ENCODE results near the gene PANX2.
A peak's percentile ranks its signal among the peaks of the same experiment; 100 is the strongest.

Gene PANX2

GRCh38 chr22:50206599-50206998, 36.1 kb downstream of the PANX2 start:
- peaks cover 15% of the 10 kb centered on the region for H3K79me2 ChIP-seq (ENCODE audit: low read length)
- no peaks in the 10 kb centered on the region for H3K9me2 ChIP-seq (replicated peaks; ENCODE audit: insufficient read depth, low read length)
- H4K20me1 ChIP-seq (ENCODE audit: insufficient read depth, low read length), result no peaks in the 10 kb centered on the region
- H2AFZ ChIP-seq (ENCODE audit: low read length), result no peak overlapping the region
- H3K36me3 ChIP-seq (replicated peaks; ENCODE audit: insufficient read depth, low read length), result no peaks in the 10 kb centered on the region
- H3K4me1 ChIP-seq (ENCODE audit: low read length), result peaks cover 7% of the 10 kb centered on the region; the same call in 1 of the 2 replicates
- TF ChIP-seq EZH2phosphoT487 (IDR thresholded peaks at IDR 0.05; ENCODE audit: low read length) (no peak), EZH2 (optimal IDR thresholded peaks at IDR 0.05; ENCODE audit: low read depth, low read length) (no peak)
- TF ChIP-seq, protein P1, sequence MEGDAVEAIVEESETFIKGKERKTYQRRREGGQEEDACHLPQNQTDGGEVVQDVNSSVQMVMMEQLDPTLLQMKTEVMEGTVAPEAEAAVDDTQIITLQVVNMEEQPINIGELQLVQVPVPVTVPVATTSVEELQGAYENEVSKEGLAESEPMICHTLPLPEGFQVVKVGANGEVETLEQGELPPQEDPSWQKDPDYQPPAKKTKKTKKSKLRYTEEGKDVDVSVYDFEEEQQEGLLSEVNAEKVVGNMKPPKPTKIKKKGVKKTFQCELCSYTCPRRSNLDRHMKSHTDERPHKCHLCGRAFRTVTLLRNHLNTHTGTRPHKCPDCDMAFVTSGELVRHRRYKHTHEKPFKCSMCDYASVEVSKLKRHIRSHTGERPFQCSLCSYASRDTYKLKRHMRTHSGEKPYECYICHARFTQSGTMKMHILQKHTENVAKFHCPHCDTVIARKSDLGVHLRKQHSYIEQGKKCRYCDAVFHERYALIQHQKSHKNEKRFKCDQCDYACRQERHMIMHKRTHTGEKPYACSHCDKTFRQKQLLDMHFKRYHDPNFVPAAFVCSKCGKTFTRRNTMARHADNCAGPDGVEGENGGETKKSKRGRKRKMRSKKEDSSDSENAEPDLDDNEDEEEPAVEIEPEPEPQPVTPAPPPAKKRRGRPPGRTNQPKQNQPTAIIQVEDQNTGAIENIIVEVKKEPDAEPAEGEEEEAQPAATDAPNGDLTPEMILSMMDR (IDR thresholded peaks at IDR 0.05; ENCODE audit: low read length), result peak; percentile 17; the same call in 1 of the 2 replicates
- no peak for DNase-seq
- no peaks in the 10 kb centered on the region for H3F3A ChIP-seq (ENCODE audit: insufficient read depth, low read length)
- H3K9ac ChIP-seq (ENCODE audit: low read length), result no peak overlapping the region
- H3K4me3 ChIP-seq (ENCODE audit: low read length), result no peak overlapping the region
- no peaks in the 10 kb centered on the region for H3K9me3 ChIP-seq (replicated peaks; ENCODE audit: insufficient read depth, low read length)
- no peak overlapping the region for H3K27ac ChIP-seq (ENCODE audit: low read length)
- H3K4me2 ChIP-seq (ENCODE audit: low read depth, low read length), result no peak overlapping the region
- no peaks in the 10 kb centered on the region for H3K27me3 ChIP-seq (replicated peaks; ENCODE audit: insufficient read depth, low read length)

DNA sequence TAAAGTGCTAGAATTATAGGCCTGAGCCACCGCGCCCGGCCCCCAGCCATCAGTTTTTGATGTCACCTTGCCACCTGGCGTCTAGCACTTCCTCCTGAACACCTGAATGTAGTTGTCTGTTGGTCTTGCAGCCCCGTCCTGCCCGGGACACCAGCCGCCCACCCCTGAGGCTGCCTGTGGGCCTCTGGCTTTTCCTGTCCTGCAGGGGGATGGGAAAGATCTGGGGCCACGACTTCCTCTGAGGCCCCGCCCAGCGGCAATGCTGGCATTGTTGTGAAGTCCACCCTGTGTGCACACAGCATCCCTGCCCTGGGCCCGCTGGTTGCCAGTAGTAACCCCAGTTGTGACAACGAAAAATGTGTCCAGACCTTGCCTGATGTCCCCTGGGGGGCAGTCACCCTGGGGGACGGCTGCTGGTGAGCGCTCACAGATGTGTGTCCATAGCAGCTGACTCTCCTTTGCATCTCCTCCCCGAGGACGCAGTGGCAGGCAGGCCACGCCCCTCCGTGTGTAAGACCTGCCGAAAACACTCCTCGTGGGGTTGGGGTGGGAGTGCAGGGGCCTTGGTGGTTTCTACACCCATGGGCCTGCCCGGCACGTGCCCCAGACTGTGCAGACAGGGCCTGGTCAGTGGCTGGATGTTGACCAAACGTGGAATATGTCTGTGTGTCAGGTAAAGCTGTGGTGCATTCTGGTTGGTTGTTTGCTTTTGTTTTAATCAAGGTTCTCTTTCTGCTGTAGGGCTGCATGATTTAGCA, 37.0 kb downstream of the PANX2 start:
- Histone ChIP-seq H3K9me3 (replicated peaks; ENCODE audit: insufficient read depth, low read length) (no peaks in the 10 kb centered on the region), H2AFZ (ENCODE audit: low read length) (no peak overlapping the region), H3K9ac (ENCODE audit: low read length) (no peak overlapping the region), H3K4me3 (ENCODE audit: low read length) (no peak overlapping the region), H4K20me1 (ENCODE audit: insufficient read depth, low read length) (no peaks in the 10 kb centered on the region), H3F3A (ENCODE audit: insufficient read depth, low read length) (no peaks in the 10 kb centered on the region), H3K79me2 (ENCODE audit: low read length) (peaks cover 6% of the 10 kb centered on the region), H3K9me2 (replicated peaks; ENCODE audit: insufficient read depth, low read length) (no peaks in the 10 kb centered on the region), H3K36me3 (replicated peaks; ENCODE audit: insufficient read depth, low read length) (no peaks in the 10 kb centered on the region), H3K27me3 (replicated peaks; ENCODE audit: insufficient read depth, low read length) (no peaks in the 10 kb centered on the region), H3K4me1 (ENCODE audit: low read length) (no peaks in the 10 kb centered on the region), H3K27ac (ENCODE audit: low read length) (no peak overlapping the region), H3K4me2 (ENCODE audit: low read depth, low read length) (no peak overlapping the region)
- no peak for DNase-seq
- TF ChIP-seq EZH2phosphoT487 (IDR thresholded peaks at IDR 0.05; ENCODE audit: low read length) (no peak), EZH2 (optimal IDR thresholded peaks at IDR 0.05; ENCODE audit: low read depth, low read length) (no peak)
- TF ChIP-seq, protein P1 (IDR thresholded peaks at IDR 0.05; ENCODE audit: low read length), result no peak

DNA sequence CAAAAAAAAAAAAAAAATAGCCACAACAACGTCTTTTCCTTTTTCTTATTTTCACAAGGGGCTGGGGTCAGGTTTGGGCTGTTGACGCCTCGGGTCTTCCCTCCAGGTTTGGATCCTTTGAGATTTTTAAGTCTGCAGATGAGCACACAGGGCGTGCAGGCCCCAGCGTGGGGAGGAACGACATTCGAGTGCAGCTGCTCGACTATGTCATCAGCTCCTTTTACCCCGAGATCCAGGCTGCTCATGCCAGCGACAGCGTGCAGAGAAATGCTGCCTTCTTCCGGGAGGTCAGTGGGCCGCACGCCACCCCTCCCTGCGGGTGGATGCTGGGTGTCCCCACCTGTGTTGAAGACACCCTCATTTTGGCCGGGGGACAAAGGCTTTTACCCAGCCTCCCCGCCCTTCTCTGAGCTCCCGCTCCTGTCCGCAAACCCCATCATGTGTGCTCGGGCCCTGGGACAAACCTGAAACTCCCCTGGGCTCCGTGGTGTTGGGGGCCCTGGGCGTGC, 38.0 kb downstream of the PANX2 start:
- H2AFZ ChIP-seq (ENCODE audit: low read length), result no peak overlapping the region
- H3K27me3 ChIP-seq (replicated peaks; ENCODE audit: insufficient read depth, low read length), result no peaks in the 10 kb centered on the region
- TF ChIP-seq, protein P1 (IDR thresholded peaks at IDR 0.05; ENCODE audit: low read length), result no peak
- no peak for TF ChIP-seq EZH2phosphoT487 (IDR thresholded peaks at IDR 0.05; ENCODE audit: low read length)
- H3K9ac ChIP-seq (ENCODE audit: low read length), result no peak overlapping the region
- H3K9me2 ChIP-seq (replicated peaks; ENCODE audit: insufficient read depth, low read length), result no peaks in the 10 kb centered on the region
- no peak overlapping the region for H3K27ac ChIP-seq (ENCODE audit: low read length)
- no peaks in the 10 kb centered on the region for H3K9me3 ChIP-seq (replicated peaks; ENCODE audit: insufficient read depth, low read length)
- H3F3A ChIP-seq (ENCODE audit: insufficient read depth, low read length), result no peaks in the 10 kb centered on the region
- H3K4me3 ChIP-seq (ENCODE audit: low read length), result no peak overlapping the region
- peaks cover 8% of the 10 kb centered on the region for H3K79me2 ChIP-seq (ENCODE audit: low read length)
- no peaks in the 10 kb centered on the region for H4K20me1 ChIP-seq (ENCODE audit: insufficient read depth, low read length)
- no peaks in the 10 kb centered on the region for H3K4me1 ChIP-seq (ENCODE audit: low read length)
- H3K36me3 ChIP-seq (replicated peaks; ENCODE audit: insufficient read depth, low read length), result no peaks in the 10 kb centered on the region; the same call in 1 of the 2 replicates
- H3K4me2 ChIP-seq (ENCODE audit: low read depth, low read length), result no peak overlapping the region
- no peak for DNase-seq

All from MM.1S (cell line).